Muscle of leg (tissue), 11 donors: ENCODE data around the gene TSPAN31. TPM values are rescaled to one million over a fixed set of nuclear protein-coding genes. Genes with fewer than 3 reads are reported as not detected.
"Not testable (repeated sequence)": the region's sequence is repeated elsewhere in the genome, so short reads cannot be mapped to it uniquely, and the experiment has no call there.

Experiments used
- DNase-seq: peaks from one replicate; pipeline ENCODE4 v3.0.0; 2013
- H3K27ac ChIP-seq: one replicate; pipeline ENCODE4 v1.5.1; 2013; ENCODE audit warnings: mild to moderate bottlenecking, low read length, control low read depth
- H3K27me3 ChIP-seq: one replicate; pipeline ENCODE4 v1.6.1; 2013; ENCODE audit warnings: low read length; ENCODE audit not compliant: control insufficient read depth, insufficient read depth
- H3K36me3 ChIP-seq: one replicate; pipeline ENCODE4 v1.6.1; 2013; ENCODE audit warnings: low read length; ENCODE audit not compliant: control insufficient read depth, insufficient read depth
- H3K4me1 ChIP-seq: one replicate; pipeline ENCODE4 v1.6.1; 2013; ENCODE audit warnings: low read length; ENCODE audit not compliant: control insufficient read depth, insufficient read depth
- H3K4me3 ChIP-seq: one replicate; pipeline ENCODE4 v1.5.1; 2013; ENCODE audit warnings: low read length, control low read depth
- H3K9me3 ChIP-seq: replicated peaks from 2 replicates; pipeline ENCODE4 v1.6.1; 2013; ENCODE audit warnings: low read depth, low read length; ENCODE audit not compliant: control insufficient read depth
- WGBS: methylation state at CpG from one replicate; pipeline ENCODE4 v1.1.5; 2013; ENCODE audit warnings: missing lambda C conversion rate; ENCODE audit not compliant: insufficient coverage; 5-methylcytosine and 5-hydroxymethylcytosine counted together
- polyA plus RNA-seq, 8 donors: library from polyadenylated mRNA; unstranded; fragments of 120-200 nt; gene quantifications; one replicate each; pipeline versions ENCODE4 v1.2.1 to v1.2.3, GENCODE V29; 2013; ENCODE audit warnings: inconsistent platforms in 1 of 8, low replicate concordance in 1 of 8; ENCODE audit not compliant: insufficient read length in 8 of 8, insufficient read depth in 1 of 8
- total RNA-seq: library from RNA; stranded (reverse); fragments of 120-200 nt; gene quantifications from one replicate; pipeline ENCODE4 v1.2.4, GENCODE V29; 2013

TSPAN31 gene
- total and polyA plus RNA-seq, 9 donors: 26.3 to 52.5 (median 45.0) TPM

DNA sequence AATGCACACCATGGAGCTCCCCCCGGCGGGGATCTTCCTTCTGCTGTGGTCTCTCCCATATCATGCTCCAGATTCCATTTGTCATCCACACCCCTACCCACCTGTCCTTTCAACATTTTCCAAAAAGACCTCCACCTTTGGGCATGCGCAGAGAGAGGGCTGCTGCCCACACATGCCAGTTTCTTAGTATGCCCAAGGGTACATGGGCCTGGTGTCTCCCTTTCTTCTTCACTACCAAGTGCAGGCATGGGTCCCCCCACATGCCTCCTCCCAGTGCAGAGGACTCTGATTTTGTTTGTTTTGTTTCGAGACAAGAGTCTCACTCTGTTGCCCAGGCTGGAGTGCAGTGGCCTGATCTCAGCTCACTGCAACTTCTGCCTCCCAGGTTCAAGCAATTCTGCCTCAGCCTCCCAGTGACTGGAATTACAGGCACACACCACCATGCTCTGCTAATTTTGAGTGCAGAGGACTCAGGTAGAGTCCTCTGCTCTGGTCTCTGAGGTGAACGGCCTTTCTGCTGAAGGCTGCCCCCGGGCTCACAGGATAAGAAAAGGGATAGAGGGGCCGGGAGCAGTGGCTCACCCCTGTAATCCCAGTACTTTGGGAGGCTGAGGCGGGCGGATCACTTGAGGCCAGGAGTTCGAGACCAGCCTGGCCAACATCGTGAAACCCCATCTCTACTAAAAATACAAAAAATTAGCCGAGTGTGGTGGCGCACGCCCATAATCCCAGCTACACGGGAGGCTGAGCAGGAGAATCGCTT lies 22.8 kb upstream of the TSPAN31 start:
- H3K9me3 ChIP-seq, H3K27ac ChIP-seq, H3K27me3 ChIP-seq, H3K4me3 ChIP-seq, DNase-seq: not testable (repeated sequence)
- 92% methylated on average over 12 of the region's 16 CpGs for WGBS
- H3K4me1 ChIP-seq: peaks cover 12% of the 10 kb centered on the region
- peaks cover 50% of the 10 kb centered on the region for H3K36me3 ChIP-seq

GRCh38 chr12:57722716-57723629 lies 21.9 kb upstream of the TSPAN31 start:
- DNase-seq: no peak
- no peaks in the 10 kb centered on the region for H3K9me3 ChIP-seq
- no peak overlapping the region for H3K4me3 ChIP-seq
- 30% methylated on average over 5 of the region's 11 CpGs for WGBS
- H3K27ac ChIP-seq: no peak overlapping the region
- peaks cover 17% of the 10 kb centered on the region for H3K27me3 ChIP-seq
- H3K4me1 ChIP-seq: peaks cover 20% of the 10 kb centered on the region
- peaks cover 42% of the 10 kb centered on the region for H3K36me3 ChIP-seq

- Histone ChIP-seq H3K36me3 (peaks cover 35% of the 10 kb centered on the region), H3K4me1 (peaks cover 20% of the 10 kb centered on the region), H3K27me3 (peaks cover 21% of the 10 kb centered on the region), H3K9me3 (no peaks in the 10 kb centered on the region), H3K4me3 (no peak overlapping the region), H3K27ac (no peak overlapping the region)
- no peak for DNase-seq
- WGBS: no CpG with 5 or more reads among the region's 2 CpGs
Measured at GRCh38 chr12:57723630-57723962, 21.2 kb upstream of the TSPAN31 start.

DNA sequence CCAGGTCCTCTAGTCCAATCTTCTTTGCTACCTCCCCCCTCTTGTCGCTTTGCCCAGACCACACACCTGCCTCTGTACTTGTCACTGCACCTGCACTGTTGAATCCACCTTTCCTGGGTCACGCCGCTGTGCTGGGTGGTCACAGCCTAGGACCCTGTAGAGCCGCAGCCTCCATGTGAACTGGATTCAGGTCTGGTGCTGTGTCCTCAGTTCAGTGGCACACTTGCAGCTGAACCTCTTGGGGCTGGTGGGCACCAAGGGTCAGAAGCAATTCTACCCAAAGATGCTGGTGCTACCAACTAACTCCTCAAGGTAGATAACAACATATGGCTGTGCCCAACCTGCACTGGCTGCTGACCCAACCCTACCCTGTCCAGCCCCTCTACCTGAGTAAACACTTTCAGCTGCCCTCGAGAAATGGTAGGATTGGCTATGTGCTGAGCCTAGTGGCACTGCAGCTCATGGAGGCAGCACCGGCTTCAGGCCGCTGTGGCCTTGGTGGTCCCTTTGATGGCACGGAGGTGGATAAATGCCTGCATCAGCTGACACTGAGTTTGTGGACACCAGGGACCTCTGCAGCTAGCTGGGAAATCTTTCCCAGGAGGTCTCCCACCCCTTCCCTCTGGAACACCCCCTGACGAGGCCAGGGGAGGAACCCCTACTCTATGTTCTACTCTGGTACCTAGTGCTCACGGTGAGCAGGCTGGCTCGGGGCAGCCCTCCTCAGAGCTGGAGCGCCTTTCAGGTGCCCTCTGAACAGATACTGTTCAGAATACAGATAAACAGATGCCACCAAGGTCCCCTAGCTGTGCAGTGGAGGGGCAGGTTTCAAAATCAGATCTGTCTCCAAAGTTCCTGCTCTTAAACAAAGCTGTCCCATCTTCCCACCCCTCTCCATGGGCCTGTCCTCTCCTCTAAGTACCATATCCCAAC lies 20.6 kb upstream of the TSPAN31 start:
- H3K27me3 ChIP-seq: peaks cover 21% of the 10 kb centered on the region
- 77% methylated on average over 10 of the region's 12 CpGs for WGBS
- H3K36me3 ChIP-seq: peaks cover 30% of the 10 kb centered on the region
- no peaks in the 10 kb centered on the region for H3K9me3 ChIP-seq
- H3K4me1 ChIP-seq: peaks cover 20% of the 10 kb centered on the region
- no peak overlapping the region for H3K4me3 ChIP-seq
- no peak for DNase-seq
- H3K27ac ChIP-seq: no peak overlapping the region

DNA sequence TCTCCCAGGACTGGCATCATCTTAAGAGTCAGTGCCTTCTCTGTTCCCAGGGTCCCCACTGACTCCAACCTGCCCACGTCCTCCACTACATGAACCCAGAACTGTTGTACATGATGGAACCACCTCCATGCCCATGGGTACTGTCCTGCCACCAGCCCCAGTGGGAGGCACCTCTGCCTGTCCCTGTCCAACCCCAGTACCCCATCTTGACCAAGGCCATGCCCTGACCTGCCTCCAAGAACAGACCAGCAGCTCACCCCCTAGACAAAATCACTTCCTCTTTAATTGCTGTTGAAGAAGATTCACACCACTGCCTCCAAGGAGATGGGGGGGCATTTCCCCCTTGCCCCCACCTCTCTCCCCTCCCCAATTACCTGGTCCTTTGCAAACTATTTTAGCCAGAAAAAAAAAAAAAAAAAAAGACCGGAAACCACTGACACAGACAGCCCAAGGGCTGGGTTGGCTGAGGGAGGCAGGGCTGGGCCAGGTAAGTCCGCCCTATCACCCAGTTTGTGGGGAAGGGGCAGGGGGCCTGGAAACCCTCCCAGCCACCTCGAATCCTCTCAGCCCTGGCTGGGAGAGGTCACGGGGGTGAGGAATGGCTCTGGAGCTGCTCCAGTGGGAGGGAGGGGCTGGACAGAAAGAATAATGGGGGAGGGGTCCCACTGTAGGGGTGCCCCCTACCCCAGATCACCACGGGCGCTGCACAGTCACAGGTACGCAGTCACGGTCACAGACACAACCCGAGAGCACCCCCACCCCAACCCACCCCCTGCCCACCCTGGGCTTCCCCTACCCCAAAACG lies 19.7 kb upstream of the TSPAN31 start:
- Histone ChIP-seq H3K4me3 (no peak overlapping the region), H3K27me3 (peaks cover 21% of the 10 kb centered on the region), H3K27ac (no peak overlapping the region), H3K9me3 (no peaks in the 10 kb centered on the region), H3K36me3 (peaks cover 27% of the 10 kb centered on the region), H3K4me1 (peaks cover 20% of the 10 kb centered on the region)
- peak; percentile 9 for DNase-seq
- WGBS: 82% methylated on average over 1 of the region's 11 CpGs

DNA sequence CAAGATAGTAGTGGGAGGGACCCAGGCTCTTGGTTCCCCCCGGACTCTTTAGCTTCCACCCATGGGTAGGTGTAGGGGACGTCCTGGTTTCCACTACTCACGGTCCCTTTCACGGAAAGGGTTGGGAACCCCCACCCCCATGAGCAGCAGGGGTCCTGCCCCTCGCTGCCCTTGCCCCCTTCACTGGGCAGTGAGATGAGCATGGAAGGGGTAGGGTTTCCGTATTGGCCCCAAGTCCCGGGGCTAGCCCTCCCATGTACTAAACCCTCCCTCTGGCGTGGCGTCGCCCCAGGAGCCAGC lies 19.0 kb upstream of the TSPAN31 start:
- DNase-seq: no peak
- H3K9me3 ChIP-seq: no peaks in the 10 kb centered on the region
- peaks cover 23% of the 10 kb centered on the region for H3K4me1 ChIP-seq
- H3K4me3 ChIP-seq: peak overlapping the region; percentile 62
- no peak overlapping the region for H3K27ac ChIP-seq
- WGBS: 20% methylated on average over 1 of the region's 10 CpGs
- peaks cover 20% of the 10 kb centered on the region for H3K36me3 ChIP-seq
- H3K27me3 ChIP-seq: peaks cover 21% of the 10 kb centered on the region

DNA sequence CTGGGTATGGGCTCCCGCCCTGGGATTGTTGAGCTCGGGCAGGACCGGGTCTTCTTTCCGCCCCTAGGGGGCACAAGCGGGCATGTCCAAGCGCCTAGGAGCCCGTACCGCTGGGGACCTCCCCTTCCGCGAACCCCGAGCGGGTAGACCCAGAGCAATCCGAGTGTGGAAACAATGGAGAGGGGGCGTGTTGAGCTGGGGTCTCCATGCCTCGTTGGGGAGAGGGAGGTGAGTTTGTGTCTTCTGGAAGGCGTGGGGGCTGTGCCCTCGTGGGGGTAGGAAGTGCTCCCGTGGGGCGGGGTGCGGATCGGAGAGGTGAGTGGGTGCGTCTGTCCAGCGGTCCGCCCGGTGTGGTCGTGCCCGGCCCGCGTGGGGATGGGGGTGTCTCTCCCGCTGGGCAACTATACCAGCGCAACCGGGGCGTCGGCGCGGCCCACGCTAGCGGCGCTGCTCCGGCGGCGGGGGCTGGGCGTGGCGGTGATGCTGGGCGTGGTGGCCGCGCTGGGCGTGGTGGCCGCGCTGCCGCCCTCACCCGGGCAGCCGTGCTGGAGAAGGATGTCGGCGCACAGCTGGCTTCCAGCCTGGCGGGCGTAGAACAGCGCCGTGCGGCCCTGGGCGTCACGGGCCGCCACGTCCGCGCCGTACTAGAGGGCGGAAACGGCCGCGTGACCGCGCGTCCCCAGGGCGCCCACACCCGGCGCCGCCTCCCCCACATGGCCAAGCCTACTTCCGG lies 18.5 kb upstream of the TSPAN31 start:
- Histone ChIP-seq H3K27ac (peak overlapping the region; percentile 62), H3K4me1 (peaks cover 23% of the 10 kb centered on the region), H3K9me3 (no peaks in the 10 kb centered on the region), H3K27me3 (peaks cover 21% of the 10 kb centered on the region), H3K4me3 (peak overlapping the region; percentile 62), H3K36me3 (peaks cover 15% of the 10 kb centered on the region)
- WGBS: 10% methylated on average over 69 of the region's 79 CpGs
- DNase-seq: peak; percentile 80

DNA sequence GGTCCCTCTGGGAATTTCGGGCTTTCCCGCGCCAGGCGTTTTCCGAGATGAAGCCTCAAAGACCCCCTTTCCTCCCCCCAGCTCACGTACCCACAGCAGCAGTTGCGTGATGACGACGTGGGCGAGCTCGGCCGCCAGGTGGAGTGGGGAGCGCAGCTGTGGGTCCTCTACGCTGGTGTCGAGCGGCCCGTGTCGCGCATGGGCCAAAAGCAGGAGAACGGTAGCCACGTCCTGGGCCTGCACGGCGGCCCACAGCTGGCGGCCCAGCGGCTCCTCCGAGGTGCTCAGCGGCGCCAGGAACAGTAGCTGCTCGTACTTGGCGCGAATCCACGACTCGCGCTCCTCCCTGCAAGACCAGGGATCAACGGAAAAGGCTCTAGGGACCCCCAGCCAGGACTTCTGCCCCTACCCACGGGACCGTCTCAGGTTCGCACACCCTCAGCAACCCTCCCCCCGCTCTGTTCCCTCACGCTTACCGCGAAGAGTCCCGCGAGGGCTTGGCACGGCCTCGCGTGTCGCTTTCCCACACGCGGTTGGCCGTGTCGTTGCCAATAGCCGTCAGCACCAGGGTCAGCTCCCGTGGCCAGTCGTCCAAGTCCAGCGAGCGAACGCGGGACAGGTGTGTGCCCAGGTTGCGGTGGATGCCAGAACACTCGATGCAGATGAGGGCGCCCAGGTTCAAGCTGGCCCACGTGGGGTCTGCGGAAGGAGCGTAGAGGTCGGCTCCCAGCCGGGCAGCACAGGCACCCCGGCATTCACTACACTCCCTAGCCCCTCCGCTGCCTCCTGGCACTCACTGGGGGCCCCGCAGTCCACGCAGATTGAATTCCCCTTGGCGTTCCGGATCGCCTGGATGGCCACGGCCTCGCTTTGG lies 17.7 kb upstream of the TSPAN31 start:
- DNase-seq: peak; percentile 73
- Histone ChIP-seq H3K9me3 (no peaks in the 10 kb centered on the region), H3K27ac (peak overlapping the region; percentile 55), H3K4me3 (peak overlapping the region; percentile 62), H3K36me3 (peaks cover 11% of the 10 kb centered on the region), H3K27me3 (peaks cover 21% of the 10 kb centered on the region), H3K4me1 (peaks cover 23% of the 10 kb centered on the region)
- WGBS: 19% methylated on average over 70 of the region's 76 CpGs
